Fibroblast of lung (primary cell): ENCODE measurements around the gene ACO1.

ENCODE experiments used
- EZH2 ChIP-seq: IDR thresholded peaks from 2 replicates; pipeline ENCODE4 v1.5.1; 2012; ENCODE audit warnings: low read length, control low read depth, mild to moderate bottlenecking; ENCODE audit errors: missing control alignments
- TF ChIP-seq, protein P1 (sequence below), 2 donors: IDR thresholded peaks in 1 of 2; conservative IDR thresholded peaks in 1 of 2; 1 replicate in 1 of 2; 2 replicates in 1 of 2; pipeline ENCODE4 v1.5.1; 2011 to 2012; ENCODE audit warnings: low read length in 2 of 2, control low read depth in 1 of 2, inconsistent platforms in 1 of 2, low read depth in 1 of 2, mild to moderate bottlenecking in 1 of 2

DNA sequence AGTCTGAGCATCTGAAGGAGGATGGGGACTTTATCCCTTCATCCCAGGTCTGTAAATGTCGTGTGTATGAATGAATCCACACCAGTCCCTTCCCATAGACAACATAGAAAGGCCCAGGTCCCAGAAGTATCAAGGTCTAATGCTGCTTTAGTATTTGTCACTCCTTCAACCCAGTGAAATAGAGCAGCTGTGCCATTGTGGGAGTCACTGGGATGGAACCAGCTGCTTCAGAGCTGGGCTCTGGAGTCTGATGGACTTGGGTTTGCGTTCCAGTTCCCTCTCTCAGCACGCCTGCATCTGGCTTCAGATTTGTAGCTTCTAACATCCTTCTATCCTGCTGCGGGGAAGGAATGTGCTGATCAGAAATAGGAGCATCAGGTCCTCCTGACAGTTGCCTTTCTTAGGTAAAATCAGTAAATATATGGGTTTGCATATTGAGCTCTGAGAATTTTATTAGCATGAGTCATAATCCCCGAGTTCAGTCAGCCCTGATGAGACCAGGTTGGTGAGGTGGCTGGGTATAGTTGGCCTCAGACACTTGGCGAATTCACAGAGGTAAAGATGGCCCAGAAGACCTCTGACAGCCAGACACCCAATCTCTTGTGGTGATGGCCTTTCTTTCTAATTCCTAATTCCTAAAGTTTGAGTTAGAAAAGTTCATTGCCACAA is 10.1 kb downstream of the ACO1 start:
- TF ChIP-seq, protein P1, sequence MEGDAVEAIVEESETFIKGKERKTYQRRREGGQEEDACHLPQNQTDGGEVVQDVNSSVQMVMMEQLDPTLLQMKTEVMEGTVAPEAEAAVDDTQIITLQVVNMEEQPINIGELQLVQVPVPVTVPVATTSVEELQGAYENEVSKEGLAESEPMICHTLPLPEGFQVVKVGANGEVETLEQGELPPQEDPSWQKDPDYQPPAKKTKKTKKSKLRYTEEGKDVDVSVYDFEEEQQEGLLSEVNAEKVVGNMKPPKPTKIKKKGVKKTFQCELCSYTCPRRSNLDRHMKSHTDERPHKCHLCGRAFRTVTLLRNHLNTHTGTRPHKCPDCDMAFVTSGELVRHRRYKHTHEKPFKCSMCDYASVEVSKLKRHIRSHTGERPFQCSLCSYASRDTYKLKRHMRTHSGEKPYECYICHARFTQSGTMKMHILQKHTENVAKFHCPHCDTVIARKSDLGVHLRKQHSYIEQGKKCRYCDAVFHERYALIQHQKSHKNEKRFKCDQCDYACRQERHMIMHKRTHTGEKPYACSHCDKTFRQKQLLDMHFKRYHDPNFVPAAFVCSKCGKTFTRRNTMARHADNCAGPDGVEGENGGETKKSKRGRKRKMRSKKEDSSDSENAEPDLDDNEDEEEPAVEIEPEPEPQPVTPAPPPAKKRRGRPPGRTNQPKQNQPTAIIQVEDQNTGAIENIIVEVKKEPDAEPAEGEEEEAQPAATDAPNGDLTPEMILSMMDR (conservative IDR thresholded peaks at IDR 0.05 in 1 of 2, IDR thresholded peaks at IDR 0.05 in 1 of 2; ENCODE audit: low read depth in 1 of 2, low read length in 2 of 2), result no peak
- no peak for TF ChIP-seq EZH2
